Stomach (tissue), 9 donors: ENCODE measurements around the gene DCK. TPM values are rescaled to one million over a fixed set of nuclear protein-coding genes. Genes with fewer than 3 reads are reported as not detected.

Experiments used
- DNase-seq, 2 donors: peaks; one replicate each; pipeline versions ENCODE4 v3.0.0 to v3.0.0-alpha.2; 2013 to 2019
- H3K27ac ChIP-seq, 5 donors: fragments of 200-600 bp in 4 of 5; sonication (generic) in 4 of 5; one replicate each; pipeline ENCODE4 v1.5.1; 2013 to 2019; ENCODE audit warnings: mild to moderate bottlenecking in 1 of 5, moderate library complexity in 1 of 5
- H3K27me3 ChIP-seq, 3 donors: fragments of 200-600 bp; sonication (generic); one replicate each; pipeline ENCODE4 v1.5.1; 2017 to 2019; ENCODE audit warnings: mixed run types in 1 of 3
- H3K36me3 ChIP-seq, 4 donors: fragments of 200-600 bp; sonication (generic); 1 replicate in 3 of 4; 2 replicates in 1 of 4; pipeline ENCODE4 v1.5.1; 2016 to 2019
- H3K4me1 ChIP-seq, 4 donors: fragments of 200-600 bp; sonication (generic); one replicate each; pipeline ENCODE4 v1.5.1; 2016 to 2019
- H3K4me3 ChIP-seq, 4 donors: fragments of 200-600 bp; sonication (generic) in 3 of 4; one replicate each; pipeline ENCODE4 v1.5.1; 2016 to 2019; ENCODE audit warnings: mild to moderate bottlenecking in 1 of 4
- H3K9me3 ChIP-seq, 4 donors: fragments of 200-600 bp; sonication (generic); one replicate each; pipeline ENCODE4 v1.5.1; 2016 to 2019
- CTCF ChIP-seq, 7 experiments: fragments of 450-650 bp in 4 of 7; fragments of 200-600 bp in 3 of 7; sonication (generic) in 3 of 7; IDR thresholded peaks; one replicate each; pipeline ENCODE4 v1.5.1; 2016 to 2019; ENCODE audit warnings: antibody characterized with exemption in 7 of 7, control low read depth in 2 of 7, mild to moderate bottlenecking in 1 of 7
- EP300 ChIP-seq: sonication (generic); formaldehyde crosslinking; IDR thresholded peaks from one replicate; pipeline ENCODE4 v1.6.1; 2017; ENCODE audit warnings: antibody characterized with exemption
- POLR2A ChIP-seq, 4 donors: fragments of 450-650 bp; IDR thresholded peaks; one replicate each; pipeline ENCODE4 v1.6.1; 2016; ENCODE audit warnings: antibody characterized with exemption in 4 of 4, control low read depth in 2 of 4, mild to moderate bottlenecking in 1 of 4, moderate library complexity in 1 of 4
- POLR2AphosphoS5 ChIP-seq, 3 donors: sonication (generic); formaldehyde crosslinking; IDR thresholded peaks; one replicate each; pipeline ENCODE4 v1.6.1; 2016; ENCODE audit warnings: antibody characterized with exemption in 3 of 3
- WGBS, 5 donors: extraction: QIAGEN DNeasy Blood & Tissue Kit in 3 of 5; methylation state at CpG; one replicate each; pipeline versions ENCODE4 v1.1.5 to v1.1.7; 2013 to 2018; 5-methylcytosine and 5-hydroxymethylcytosine counted together
- intact Hi-C: fragments of 100-400 bp; cut with DNase I; formaldehyde crosslinking; loops from one replicate; pipeline ENCODE4 v1.15.1; 2023; ENCODE audit warnings: low total_unique reads
- polyA plus RNA-seq, 3 donors: library from polyadenylated mRNA; stranded (reverse); fragments of 200-250 nt; gene quantifications; one replicate each; pipeline ENCODE4 v1.2.3, GENCODE V29; 2013
- total RNA-seq, 5 donors: library from RNA; depleted of rRNA; stranded (reverse); fragments of >200 nt; gene quantifications; one replicate each; pipeline versions ENCODE4 v1.1.0 to v1.2.3, GENCODE V29; 2014 to 2016
- donor health status: healthy with polysubstance abuse.
- donor health status: Bipolar disorder and iron deficiency.
- donor health status: healthy.

Gene DCK
- total and polyA plus RNA-seq, 8 donors, result 6.7 to 43.2 (median 13.5) TPM

- H3K36me3 ChIP-seq, result no peaks in the 10 kb centered on the region
- DNase-seq, result no peak
- H3K4me3 ChIP-seq, result no peak overlapping the region
- no peaks in the 10 kb centered on the region for H3K27me3 ChIP-seq
- 76 to 89% (median 87%) methylated on average over 4 of the region's 4 CpGs for WGBS, 5 donors
- H3K9me3 ChIP-seq, result no peaks in the 10 kb centered on the region
- intact Hi-C loops, result no loop called here
- no peak for TF ChIP-seq POLR2A (IDR thresholded peaks at IDR 0.05)
- no peak for TF ChIP-seq POLR2AphosphoS5 (IDR thresholded peaks at IDR 0.05)
- no peak for TF ChIP-seq CTCF (IDR thresholded peaks at IDR 0.05)
- TF ChIP-seq EP300, result no peak
- H3K4me1 ChIP-seq, result peaks cover 0 to 9% (median 2%) of the 10 kb centered on the region in 4 donors
- no peak overlapping the region for H3K27ac ChIP-seq
Observed at GRCh38 chr4:70946939-70947338, 46.5 kb upstream of the DCK start.

- Histone ChIP-seq H3K27ac (no peak overlapping the region), H3K27me3 (no peaks in the 10 kb centered on the region), H3K36me3 (no peaks in the 10 kb centered on the region), H3K4me1 (peaks cover 0 to 9% (median 2%) of the 10 kb centered on the region in 4 donors), H3K9me3 (no peaks in the 10 kb centered on the region), H3K4me3 (no peak overlapping the region)
- 42 to 74% (median 46%) methylated on average over 5 of the region's 5 CpGs for WGBS, 5 donors
- DNase-seq, result no peak
- TF ChIP-seq POLR2A (IDR thresholded peaks at IDR 0.05) (no peak), POLR2AphosphoS5 (IDR thresholded peaks at IDR 0.05) (no peak), CTCF (IDR thresholded peaks at IDR 0.05) (no peak), EP300 (no peak)
- intact Hi-C loops, result no loop called here
Observed at GRCh38 chr4:70948665-70949260, 44.7 kb upstream of the DCK start.

GRCh38 chr4:70954032-70954431 lies 39.4 kb upstream of the DCK start:
- no peaks in the 10 kb centered on the region for H3K27me3 ChIP-seq
- TF ChIP-seq POLR2AphosphoS5 (IDR thresholded peaks at IDR 0.05) (no peak), POLR2A (IDR thresholded peaks at IDR 0.05) (no peak), CTCF (IDR thresholded peaks at IDR 0.05) (no peak), EP300 (no peak)
- no peaks in the 10 kb centered on the region for H3K4me1 ChIP-seq
- intact Hi-C loops, result no loop called here
- H3K9me3 ChIP-seq, result no peaks in the 10 kb centered on the region
- H3K36me3 ChIP-seq, result peaks cover 0 to 2% (median 2%) of the 10 kb centered on the region in 4 donors
- 44 to 100% (median 96%) methylated on average over 1 of the region's 1 CpG for WGBS, 5 donors
- DNase-seq, result no peak
- no peak overlapping the region for H3K4me3 ChIP-seq
- no peak overlapping the region for H3K27ac ChIP-seq

GRCh38 chr4:70956549-70957210 lies 36.8 kb upstream of the DCK start:
- no peaks in the 10 kb centered on the region for H3K4me1 ChIP-seq
- no peaks in the 10 kb centered on the region for H3K9me3 ChIP-seq
- no peak overlapping the region for H3K4me3 ChIP-seq
- H3K27ac ChIP-seq, result no peak overlapping the region
- TF ChIP-seq POLR2AphosphoS5 (IDR thresholded peaks at IDR 0.05) (no peak), CTCF (IDR thresholded peaks at IDR 0.05) (no peak), EP300 (no peak)
- 77 to 87% (median 84%) methylated on average over 5 of the region's 5 CpGs for WGBS, 5 donors
- DNase-seq, result no peak
- intact Hi-C loops, result no loop called here
- H3K36me3 ChIP-seq, result peaks cover 0 to 28% (median 24%) of the 10 kb centered on the region in 4 donors
- no peaks in the 10 kb centered on the region for H3K27me3 ChIP-seq
